H9 (cell line): ENCODE data around the gene DLX5. TPM values are rescaled to one million over a fixed set of nuclear protein-coding genes. Genes with fewer than 3 reads are reported as not detected.

Experiments
- DNase-seq: peaks from one replicate; pipeline ENCODE4 v3.0.0-alpha.2; 2017
- H2AFZ ChIP-seq: one replicate; pipeline ENCODE4 v1.6.1; 2013; ENCODE audit warnings: mild to moderate bottlenecking, low read length, control low read depth, moderate library complexity
- H2AK5ac ChIP-seq: 2 replicates; pipeline ENCODE4 v1.6.1; 2013; ENCODE audit warnings: low read length, control low read depth, mixed read lengths; ENCODE audit not compliant: insufficient read length
- H2BK120ac ChIP-seq: one replicate; pipeline ENCODE4 v1.6.1; 2013; ENCODE audit warnings: low read depth, mild to moderate bottlenecking, low read length, control low read depth, inconsistent platforms; ENCODE audit not compliant: poor library complexity, severe bottlenecking
- H2BK12ac ChIP-seq: 2 replicates; pipeline ENCODE4 v1.6.1; 2013; ENCODE audit warnings: low read length, control low read depth, mixed read lengths, low read depth; ENCODE audit not compliant: insufficient read length
- H2BK15ac ChIP-seq: 2 replicates; pipeline ENCODE4 v1.6.1; 2013; ENCODE audit warnings: low read depth, low read length, control low read depth
- H2BK20ac ChIP-seq: one replicate; pipeline ENCODE4 v1.6.1; 2013; ENCODE audit warnings: low read depth, mild to moderate bottlenecking, low read length, control low read depth, inconsistent platforms; ENCODE audit not compliant: poor library complexity, severe bottlenecking
- H2BK5ac ChIP-seq: 2 replicates; pipeline ENCODE4 v1.6.1; 2013; ENCODE audit warnings: low read length, control low read depth, mixed read lengths; ENCODE audit not compliant: insufficient read length
- H3K14ac ChIP-seq: 2 replicates; pipeline ENCODE4 v1.6.1; 2013; ENCODE audit warnings: low read length, control low read depth; ENCODE audit not compliant: insufficient read depth
- H3K18ac ChIP-seq: 2 replicates; pipeline ENCODE4 v1.6.1; 2013; ENCODE audit warnings: low read depth, mild to moderate bottlenecking, mixed read lengths, low read length, control low read depth; ENCODE audit not compliant: insufficient read length
- H3K23ac ChIP-seq: 2 replicates; pipeline ENCODE4 v1.6.1; 2013; ENCODE audit warnings: low read length, control low read depth, mixed read lengths, low read depth; ENCODE audit not compliant: insufficient read length
- H3K23me2 ChIP-seq: 2 replicates; pipeline ENCODE4 v1.6.1; 2013; ENCODE audit warnings: low read depth, mild to moderate bottlenecking, mixed read lengths, low read length, control low read depth; ENCODE audit not compliant: insufficient read length, poor library complexity, severe bottlenecking
- H3K27ac ChIP-seq: 2 replicates; pipeline ENCODE4 v1.5.1; 2013; ENCODE audit warnings: low read length, control low read depth, mixed read lengths, low read depth; ENCODE audit not compliant: insufficient read length
- H3K27me3 ChIP-seq: 2 replicates; pipeline ENCODE4 v1.6.1; 2013; ENCODE audit warnings: low read length, control low read depth, inconsistent platforms; ENCODE audit not compliant: insufficient read depth
- H3K4ac ChIP-seq: 2 replicates; pipeline ENCODE4 v1.6.1; 2013; ENCODE audit warnings: low read depth, mild to moderate bottlenecking, control low read depth, inconsistent platforms, low read length, moderate library complexity
- H3K4me1 ChIP-seq: 2 replicates; pipeline ENCODE4 v1.6.1; 2013; ENCODE audit warnings: low read length, control low read depth, inconsistent platforms; ENCODE audit not compliant: insufficient read depth
- H3K4me2 ChIP-seq: 2 replicates; pipeline ENCODE4 v1.6.1; 2013; ENCODE audit warnings: low read length, control low read depth, mixed read lengths; ENCODE audit not compliant: insufficient read length, insufficient read depth
- H3K56ac ChIP-seq: 2 replicates; pipeline ENCODE4 v1.6.1; 2013; ENCODE audit warnings: low read depth, mild to moderate bottlenecking, mixed read lengths, low read length, control low read depth; ENCODE audit not compliant: insufficient read length
- H3K79me1 ChIP-seq: 2 replicates; pipeline ENCODE4 v1.6.1; 2013; ENCODE audit warnings: low read depth, mild to moderate bottlenecking, moderate library complexity, low read length, control low read depth, inconsistent platforms; ENCODE audit not compliant: insufficient read depth, poor library complexity, severe bottlenecking
- H3K79me2 ChIP-seq: 2 replicates; pipeline ENCODE4 v1.6.1; 2013; ENCODE audit warnings: low read length, control low read depth, inconsistent platforms; ENCODE audit not compliant: insufficient read depth
- H3K9ac ChIP-seq: 2 replicates; pipeline ENCODE4 v1.6.1; 2013; ENCODE audit warnings: low read length, control low read depth, mixed read lengths; ENCODE audit not compliant: insufficient read length; ENCODE audit errors: extremely low read depth
- H3K9me3 ChIP-seq: one replicate; pipeline ENCODE4 v1.6.1; 2013; ENCODE audit warnings: low read depth, low read length, inconsistent platforms; ENCODE audit not compliant: control insufficient read depth
- H3T11ph ChIP-seq: one replicate; pipeline ENCODE4 v1.6.1; 2013; ENCODE audit warnings: mild to moderate bottlenecking, low read length, control low read depth, inconsistent platforms
- H4K20me1 ChIP-seq: one replicate; pipeline ENCODE4 v1.6.1; 2013; ENCODE audit not compliant: control insufficient read depth, insufficient read length, insufficient read depth
- H4K5ac ChIP-seq: 2 replicates; pipeline ENCODE4 v1.6.1; 2013; ENCODE audit warnings: low read depth, mild to moderate bottlenecking, mixed read lengths, low read length, control low read depth; ENCODE audit not compliant: insufficient read length
- H4K8ac ChIP-seq: replicated peaks from 2 replicates; pipeline ENCODE4 v1.6.1; 2013; ENCODE audit warnings: low read length, control low read depth, mixed read lengths, low read depth; ENCODE audit not compliant: insufficient read length
- H4K91ac ChIP-seq: 2 replicates; pipeline ENCODE4 v1.6.1; 2013; ENCODE audit warnings: low read depth, mild to moderate bottlenecking, moderate library complexity, mixed read lengths, low read length, control low read depth; ENCODE audit not compliant: insufficient read length
- H3K27ac Mint-ChIP-seq, 3 experiments: 2 replicates in 2 of 3; 3 replicates in 1 of 3; pipeline ENCODE4 v1.8.0; 2020 to 2021; ENCODE audit warnings: mixed read lengths in 3 of 3, mild to moderate bottlenecking in 1 of 3, moderate library complexity in 1 of 3
- H3K27me3 Mint-ChIP-seq: 2 replicates; pipeline ENCODE4 v1.8.0; 2021; ENCODE audit warnings: low read depth, mild to moderate bottlenecking, moderate library complexity, mixed read lengths
- H3K36me3 Mint-ChIP-seq, 3 experiments: 2 replicates in 2 of 3; 3 replicates in 1 of 3; pipeline ENCODE4 v1.8.0; 2020 to 2021; ENCODE audit warnings: low read depth in 3 of 3, mixed read lengths in 3 of 3; ENCODE audit not compliant: insufficient read depth in 1 of 3
- H3K4me1 Mint-ChIP-seq, 2 experiments: 2 replicates each; pipeline ENCODE4 v1.8.0; 2020; ENCODE audit warnings: mixed read lengths in 2 of 2
- H3K4me3 Mint-ChIP-seq, 2 experiments: 2 replicates in 1 of 2; 3 replicates in 1 of 2; pipeline ENCODE4 v1.8.0; 2020 to 2021; ENCODE audit warnings: mild to moderate bottlenecking in 2 of 2, mixed read lengths in 2 of 2, moderate library complexity in 1 of 2
- H3K9me3 Mint-ChIP-seq, 2 experiments: 2 replicates in 1 of 2; 3 replicates in 1 of 2; pipeline ENCODE4 v1.8.0; 2020; ENCODE audit warnings: mild to moderate bottlenecking in 2 of 2, mixed read lengths in 2 of 2, moderate library complexity in 1 of 2
- WGBS: extraction: QIAGEN DNeasy Blood & Tissue Kit; methylation state at CpG from one replicate; pipeline ENCODE4 v1.1.7; 2013; ENCODE audit warnings: missing lambda C conversion rate, low lambda C conversion rate, mixed read lengths; ENCODE audit not compliant: insufficient read length; ENCODE audit errors: extremely low coverage; 5-methylcytosine and 5-hydroxymethylcytosine counted together
- total RNA-seq: library from RNA; stranded (reverse); gene quantifications from 2 replicates; pipeline ENCODE4 v1.2.1, GENCODE V29; 2021
- TF ChIP-seq, protein P1 (sequence below): fragments of 200-600 bp; sonication (generic); conservative IDR thresholded peaks from 3 replicates; pipeline ENCODE4 v1.8.0; 2021; ENCODE audit warnings: antibody characterized with exemption, mild to moderate bottlenecking

DLX5 gene
- total RNA-seq, 1 experiment from 2014 or later, result 0.22 TPM

DNA sequence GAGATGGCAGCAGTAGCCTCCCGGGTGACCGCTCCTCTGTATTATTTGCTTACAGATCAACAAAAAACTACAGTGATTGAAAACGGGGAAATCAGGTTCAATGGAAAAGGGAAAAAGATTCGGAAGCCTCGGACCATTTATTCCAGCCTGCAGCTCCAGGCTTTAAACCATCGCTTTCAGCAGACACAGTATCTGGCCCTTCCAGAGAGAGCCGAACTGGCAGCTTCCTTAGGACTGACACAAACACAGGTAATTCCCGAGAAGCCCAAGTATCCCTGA is 17.1 kb downstream of the DLX5 start:
- Histone ChIP-seq H3K4me1 (no peaks in the 10 kb centered on the region; the same call in 1 of the 2 replicates), H3K9me3 (no peaks in the 10 kb centered on the region), H3K27ac (no peak overlapping the region), H3K23ac (no peak overlapping the region), H3K79me1 (no peaks in the 10 kb centered on the region), H3T11ph (no peak overlapping the region), H4K8ac (no peak overlapping the region), H3K79me2 (no peaks in the 10 kb centered on the region), H4K5ac (no peak overlapping the region), H3K18ac (no peak overlapping the region), H3K14ac (no peak overlapping the region), H2BK12ac (no peak overlapping the region), H2BK120ac (no peak overlapping the region), H4K20me1 (peaks cover 5% of the 10 kb centered on the region), H3K56ac (no peak overlapping the region), H3K4ac (no peak overlapping the region), H2AFZ (no peak overlapping the region), H2BK20ac (no peak overlapping the region), H3K9ac (no peak overlapping the region), H3K23me2 (peaks cover 9% of the 10 kb centered on the region), H2BK15ac (no peak overlapping the region), H4K91ac (no peak overlapping the region), H2AK5ac (no peak overlapping the region), H3K27me3 (peaks cover 86% of the 10 kb centered on the region), H3K4me2 (no peak overlapping the region), H2BK5ac (no peak overlapping the region)
- WGBS, result no CpG with 5 or more reads among the region's 8 CpGs
- Mint-ChIP-seq H3K36me3 (no peaks in the 10 kb centered on the region), H3K4me3 (peak overlapping the region in 1 of 2 experiments; percentile 80; a peak in 2 of 5 replicates), H3K4me1 (peaks cover 21 to 46% of the 10 kb centered on the region in 2 experiments), H3K27ac (no peak overlapping the region), H3K9me3 (peaks cover 6 to 13% of the 10 kb centered on the region in 2 experiments; a peak in 4 of 5 replicates), H3K27me3 (peaks cover 98% of the 10 kb centered on the region)
- TF ChIP-seq, protein P1, sequence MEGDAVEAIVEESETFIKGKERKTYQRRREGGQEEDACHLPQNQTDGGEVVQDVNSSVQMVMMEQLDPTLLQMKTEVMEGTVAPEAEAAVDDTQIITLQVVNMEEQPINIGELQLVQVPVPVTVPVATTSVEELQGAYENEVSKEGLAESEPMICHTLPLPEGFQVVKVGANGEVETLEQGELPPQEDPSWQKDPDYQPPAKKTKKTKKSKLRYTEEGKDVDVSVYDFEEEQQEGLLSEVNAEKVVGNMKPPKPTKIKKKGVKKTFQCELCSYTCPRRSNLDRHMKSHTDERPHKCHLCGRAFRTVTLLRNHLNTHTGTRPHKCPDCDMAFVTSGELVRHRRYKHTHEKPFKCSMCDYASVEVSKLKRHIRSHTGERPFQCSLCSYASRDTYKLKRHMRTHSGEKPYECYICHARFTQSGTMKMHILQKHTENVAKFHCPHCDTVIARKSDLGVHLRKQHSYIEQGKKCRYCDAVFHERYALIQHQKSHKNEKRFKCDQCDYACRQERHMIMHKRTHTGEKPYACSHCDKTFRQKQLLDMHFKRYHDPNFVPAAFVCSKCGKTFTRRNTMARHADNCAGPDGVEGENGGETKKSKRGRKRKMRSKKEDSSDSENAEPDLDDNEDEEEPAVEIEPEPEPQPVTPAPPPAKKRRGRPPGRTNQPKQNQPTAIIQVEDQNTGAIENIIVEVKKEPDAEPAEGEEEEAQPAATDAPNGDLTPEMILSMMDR, result no peak
- no peak for DNase-seq
